IPS-NIHi11 (cell line): ENCODE data around the gene YBX3.

Experiments
- DNase-seq: peaks from one replicate; pipeline ENCODE4 v3.0.0; 2012; ENCODE audit warnings: mixed read lengths, low spot score

The YBX3 gene

GRCh38 chr12:10669533-10669932, 53.6 kb downstream of the YBX3 start:
- no peak for DNase-seq

GRCh38 chr12:10668526-10668925, 54.6 kb downstream of the YBX3 start:
- no peak for DNase-seq

GRCh38 chr12:10667581-10667980, 55.5 kb downstream of the YBX3 start:
- no peak for DNase-seq

GRCh38 chr12:10664499-10664898, 58.6 kb downstream of the YBX3 start:
- DNase-seq, result no peak

GRCh38 chr12:10663869-10664268, 59.3 kb downstream of the YBX3 start:
- DNase-seq, result no peak

GRCh38 chr12:10661338-10661737, 61.8 kb downstream of the YBX3 start:
- DNase-seq, result no peak

- no peak for DNase-seq
Measured at GRCh38 chr12:10654003-10654402, 69.1 kb downstream of the YBX3 start.

GRCh38 chr12:10652192-10652591, 70.9 kb downstream of the YBX3 start:
- no peak for DNase-seq
